HG03175 (cell line): Measurements from ENCODE around the gene SLAMF9.
A peak's percentile ranks its signal among the peaks of the same experiment; 100 is the strongest.

Experiments
- ATAC-seq: cut with Tn5 transposase; IDR thresholded peaks from one replicate; pipeline ENCODE4 v1.9.1; 2021; ENCODE audit warnings: mild to moderate bottlenecking, moderate library complexity; ENCODE audit not compliant: unreplicated experiment

The SLAMF9 gene

GRCh38 chr1:159977364-159978106 is 23.5 kb upstream of the SLAMF9 start:
- no peak for ATAC-seq

- ATAC-seq: no peak
These were observed 20.4 kb upstream of the SLAMF9 start for GRCh38 chr1:159974350-159974965.

GRCh38 chr1:159973350-159973940 is 19.4 kb upstream of the SLAMF9 start:
- ATAC-seq: no peak

DNA sequence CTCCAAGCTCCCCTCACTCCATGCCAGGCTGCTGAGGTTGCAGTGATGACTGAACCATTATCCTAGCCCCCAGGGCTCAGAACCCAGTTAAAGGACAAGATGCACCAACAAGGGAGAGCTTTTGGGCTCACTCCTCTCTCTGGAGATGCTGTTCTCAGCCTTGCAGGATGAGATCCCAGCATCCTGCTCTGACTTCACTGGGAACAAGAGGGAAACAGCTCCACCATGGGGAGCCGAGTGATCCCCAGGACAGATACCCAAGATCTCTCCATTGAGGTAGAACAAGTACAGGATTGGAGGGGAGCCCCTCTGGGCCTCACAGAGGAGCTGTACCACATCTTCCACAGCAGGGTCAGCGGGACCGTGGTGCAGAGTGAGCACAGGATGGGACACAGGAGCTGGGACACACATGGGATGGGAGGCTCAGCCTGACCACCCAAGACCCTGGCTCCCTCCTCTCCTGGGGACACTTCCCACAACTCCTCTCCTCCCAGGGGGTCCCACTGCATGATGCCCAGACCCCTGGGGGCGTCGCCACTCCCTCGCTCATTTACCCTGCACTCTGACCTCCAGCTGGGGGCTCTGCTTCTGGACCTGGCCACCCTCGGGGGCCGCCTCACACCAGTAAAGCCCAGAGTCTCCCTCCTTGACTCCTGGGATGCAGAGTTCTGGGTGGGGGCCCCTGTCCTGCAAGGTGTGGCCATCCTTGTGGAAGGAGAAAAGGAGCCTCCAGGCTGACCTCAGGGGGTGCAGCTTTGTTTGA is 18.6 kb upstream of the SLAMF9 start:
- ATAC-seq: no peak

DNA sequence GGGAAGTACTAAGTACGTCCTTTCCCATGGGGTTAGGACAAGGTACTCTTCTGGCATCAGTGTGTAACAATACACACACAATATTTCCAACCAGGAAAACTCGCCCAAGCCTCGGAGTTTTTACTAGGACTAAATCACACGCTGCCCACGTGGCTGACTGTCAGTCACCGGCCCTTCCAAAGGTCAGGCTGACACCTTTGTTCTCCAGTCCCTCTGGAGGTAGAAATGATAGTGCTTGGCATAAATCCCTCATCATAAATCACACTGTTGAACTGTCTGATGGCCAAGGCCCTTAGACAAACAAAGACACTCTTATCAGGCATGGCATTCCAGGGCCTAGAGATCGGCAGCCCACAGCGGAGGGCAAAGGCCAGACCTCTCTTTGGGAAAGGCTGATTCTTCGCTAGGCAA is 16.9 kb upstream of the SLAMF9 start:
- no peak for ATAC-seq

GRCh38 chr1:159968901-159969300 is 14.9 kb upstream of the SLAMF9 start:
- no peak for ATAC-seq

DNA sequence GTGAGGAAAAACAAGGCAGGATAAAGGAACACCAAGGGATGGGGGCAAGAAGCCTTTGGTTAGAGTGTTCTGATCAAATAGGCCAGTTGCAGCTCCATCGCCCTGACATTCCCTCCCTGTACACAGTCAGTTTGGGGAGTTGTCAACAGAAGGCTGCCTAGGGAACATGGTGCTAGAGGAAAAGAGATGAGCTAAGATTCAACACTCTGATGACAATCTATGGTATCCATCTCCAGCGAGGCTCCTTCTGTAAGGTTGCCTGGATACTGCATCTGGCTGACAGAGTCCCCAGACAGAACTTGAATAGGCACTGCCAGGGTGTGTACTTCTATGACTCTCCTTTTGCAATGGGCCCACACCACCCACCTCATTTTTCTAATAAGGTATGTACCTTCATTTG is 11.2 kb upstream of the SLAMF9 start:
- ATAC-seq: no peak

- ATAC-seq: no peak
These were observed 10.1 kb upstream of the SLAMF9 start for GRCh38 chr1:159964144-159964543.

- ATAC-seq: no peak
These were observed 8.1 kb upstream of the SLAMF9 start for GRCh38 chr1:159962176-159962575.

- ATAC-seq: no peak
These were observed 7.6 kb upstream of the SLAMF9 start for GRCh38 chr1:159961636-159962035.

GRCh38 chr1:159960721-159961381 is 6.8 kb upstream of the SLAMF9 start:
- ATAC-seq: no peak

GRCh38 chr1:159959451-159959850 is 5.4 kb upstream of the SLAMF9 start:
- no peak for ATAC-seq

DNA sequence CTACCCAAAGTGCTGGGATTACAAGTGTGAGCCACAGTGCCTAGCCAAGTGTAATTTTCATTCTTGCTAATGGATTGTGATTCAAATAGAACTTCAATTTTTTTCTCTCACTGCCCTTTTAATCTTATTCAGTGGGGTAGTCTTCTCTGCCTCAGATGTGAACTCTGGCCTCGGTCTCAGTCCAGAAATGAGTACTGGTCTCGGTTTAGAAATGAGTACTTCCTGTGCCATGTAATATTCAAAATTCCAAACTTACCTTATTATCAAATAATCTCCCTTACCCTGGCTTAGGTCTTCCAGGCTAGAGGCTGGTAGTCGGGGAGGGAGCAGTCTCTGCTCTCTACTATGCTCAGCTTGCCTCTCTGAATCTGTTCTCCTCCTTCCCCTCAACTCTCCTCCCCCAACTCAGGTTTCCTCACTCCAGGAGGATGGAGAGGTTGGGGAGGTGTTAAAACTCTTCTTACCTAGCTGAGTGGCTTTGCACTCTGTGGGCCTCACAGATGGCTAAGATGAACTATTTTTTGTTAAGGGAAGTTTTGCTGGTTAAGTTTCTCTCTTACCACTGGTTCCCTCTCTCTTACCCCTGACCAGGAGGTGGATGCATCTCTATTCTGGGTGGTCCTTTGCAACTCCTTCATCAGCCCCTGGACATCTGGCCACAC is 4.8 kb upstream of the SLAMF9 start:
- peak; percentile 75 for ATAC-seq

DNA sequence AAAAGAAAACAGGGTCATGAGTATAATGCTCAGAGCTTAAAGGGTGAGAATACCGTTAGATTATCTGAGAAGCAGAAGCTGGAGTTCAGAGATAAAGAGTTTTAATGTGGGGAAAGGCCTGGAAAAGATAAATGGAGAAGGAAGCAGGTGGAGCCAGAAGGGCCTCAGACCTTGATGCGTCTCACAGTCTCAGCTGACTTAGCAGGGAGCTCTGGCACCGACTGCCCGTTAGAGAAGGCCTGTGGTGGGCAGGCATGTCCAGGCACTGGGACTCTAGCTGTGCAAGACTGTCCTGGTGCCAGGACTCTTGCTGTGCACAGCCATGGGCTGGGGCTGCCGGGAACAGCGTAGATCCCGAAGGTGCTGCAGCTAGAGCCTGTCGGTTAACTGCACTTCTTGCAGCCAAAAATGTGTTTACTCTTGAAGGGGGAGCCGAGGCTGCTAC is 3.8 kb upstream of the SLAMF9 start:
- no peak for ATAC-seq

GRCh38 chr1:159955456-159955855 is 1.4 kb upstream of the SLAMF9 start:
- ATAC-seq: no peak

DNA sequence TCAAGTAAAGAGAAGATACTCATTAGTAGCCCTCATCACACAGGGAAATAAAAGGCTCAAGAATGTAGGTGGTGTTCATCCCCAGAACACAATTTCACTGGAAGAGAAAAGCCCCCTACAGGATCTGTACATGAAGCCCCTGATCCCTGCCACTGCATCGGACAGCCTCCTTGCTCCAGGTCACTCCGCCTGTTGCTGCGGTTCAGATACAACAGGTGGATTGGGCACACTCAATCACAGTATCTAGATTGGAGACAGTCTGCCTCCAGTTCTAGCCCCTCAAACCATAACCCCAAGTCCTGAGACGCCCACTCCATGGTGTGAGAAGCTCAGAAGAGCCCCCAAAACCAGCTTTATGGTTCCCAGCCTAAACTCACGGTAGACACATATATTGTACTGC is 1.1 kb downstream of the SLAMF9 start:
- ATAC-seq: no peak

- ATAC-seq: no peak
These were observed 2.5 kb downstream of the SLAMF9 start for GRCh38 chr1:159951551-159951950.

DNA sequence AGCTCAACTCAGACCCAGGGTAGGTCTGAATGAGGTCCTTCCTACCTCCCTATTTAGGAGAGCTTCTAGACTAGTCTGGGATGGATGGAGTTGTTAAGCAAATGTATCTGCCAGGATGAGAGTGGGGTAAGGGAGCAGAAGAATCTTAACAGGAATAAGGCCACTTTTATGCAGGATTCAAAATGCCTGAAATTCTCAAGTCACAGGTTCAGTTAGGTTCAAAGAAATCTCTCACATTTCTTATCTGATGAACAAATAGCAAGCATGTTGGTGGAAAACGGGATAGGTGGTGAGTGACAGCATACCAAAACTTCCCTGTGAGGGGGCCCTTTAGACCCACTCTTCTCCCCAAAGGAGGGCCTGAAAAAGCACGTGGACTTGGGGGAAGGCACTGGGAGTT is 3.0 kb downstream of the SLAMF9 start:
- no peak for ATAC-seq

DNA sequence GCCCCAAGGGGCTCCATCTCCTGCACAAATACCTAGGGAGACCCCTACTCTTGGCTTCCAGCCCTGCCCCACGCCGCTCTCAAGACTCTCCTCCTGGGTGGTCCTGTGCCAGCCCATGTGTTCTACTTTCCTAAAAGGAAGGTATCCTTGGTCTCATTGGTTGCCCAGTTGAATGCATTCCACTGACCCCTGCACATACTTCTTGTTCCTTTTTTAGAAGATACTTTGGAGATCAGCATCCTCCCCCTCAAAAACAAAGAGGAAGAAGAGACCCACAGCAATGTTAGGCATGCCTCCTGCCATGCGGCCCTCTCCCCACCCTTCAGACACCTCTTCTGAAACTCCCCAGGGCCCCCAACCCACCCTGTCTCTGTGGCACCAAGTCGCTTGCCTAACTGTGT is 4.1 kb downstream of the SLAMF9 start:
- ATAC-seq: no peak

DNA sequence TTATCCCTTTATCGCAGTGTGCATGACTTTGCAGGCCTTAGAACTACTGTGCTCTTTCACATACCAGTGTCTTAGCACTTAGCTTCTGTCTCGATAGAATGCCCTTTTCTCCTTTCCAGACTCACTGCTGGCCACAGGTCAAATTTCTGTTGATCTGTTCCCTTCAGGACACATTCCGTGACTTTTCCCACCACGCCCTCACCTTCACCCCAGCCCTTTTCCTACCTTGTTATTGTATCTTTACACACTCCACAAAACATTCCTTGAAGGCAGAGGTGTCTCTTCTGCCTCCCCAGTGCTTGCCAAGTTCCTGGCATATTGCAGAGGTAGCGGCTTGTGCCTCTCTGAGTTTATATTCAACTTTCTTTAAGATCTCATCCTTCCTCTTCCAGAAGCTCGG is 4.9 kb downstream of the SLAMF9 start:
- no peak for ATAC-seq

DNA sequence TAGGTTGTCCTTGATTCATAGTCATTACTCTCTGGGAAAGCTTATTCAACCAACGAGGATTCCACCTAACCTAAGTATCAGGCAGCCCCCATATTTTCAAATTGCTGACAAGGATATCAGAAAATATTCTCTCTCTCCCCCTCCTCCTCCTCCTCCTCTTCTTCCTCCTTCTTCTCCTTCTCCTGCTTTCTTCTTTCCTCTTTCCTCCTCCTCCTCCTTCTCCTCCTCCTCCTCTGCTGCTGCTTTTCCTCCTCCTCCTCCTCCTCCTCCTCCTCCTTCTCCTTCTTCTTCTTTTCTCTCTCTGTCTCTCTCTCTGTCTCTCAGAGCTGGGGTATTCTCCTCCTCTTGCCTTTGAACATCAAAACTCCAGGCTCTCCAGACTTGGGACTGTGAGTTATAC is 6.1 kb downstream of the SLAMF9 start:
- ATAC-seq: no peak
